Measurements from ENCODE around the gene MPRIP.
A peak's percentile ranks its signal among the peaks of the same experiment; 100 is the strongest.

Gene MPRIP

DNA sequence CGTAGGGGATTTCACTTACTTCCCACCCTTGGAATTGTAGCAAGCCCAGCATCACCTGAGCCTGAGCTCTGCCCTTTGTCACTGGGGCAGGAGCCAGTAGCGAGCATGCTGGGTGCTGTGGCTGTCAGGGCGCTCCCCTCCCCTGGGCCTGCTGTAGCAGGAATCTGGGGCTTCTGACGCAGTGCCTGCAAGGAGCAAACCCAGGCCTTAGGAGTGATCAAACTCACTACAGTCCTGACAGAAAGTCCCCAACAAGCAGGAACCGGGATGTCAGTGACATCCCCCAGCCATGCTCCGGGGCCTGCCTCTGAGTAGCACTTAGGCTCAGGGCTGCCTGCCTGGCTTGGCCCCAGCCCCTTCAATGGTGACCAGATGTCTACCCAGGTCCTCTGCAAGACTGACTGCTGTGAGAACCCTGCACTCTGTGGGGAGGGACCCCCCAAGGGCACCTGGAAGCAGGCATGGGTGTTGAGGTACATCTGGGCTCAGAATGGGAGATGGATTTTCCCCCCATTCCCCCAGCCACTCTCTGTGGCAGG is 140.4 kb downstream of the MPRIP start:
- TF ChIP-seq, protein P1, sequence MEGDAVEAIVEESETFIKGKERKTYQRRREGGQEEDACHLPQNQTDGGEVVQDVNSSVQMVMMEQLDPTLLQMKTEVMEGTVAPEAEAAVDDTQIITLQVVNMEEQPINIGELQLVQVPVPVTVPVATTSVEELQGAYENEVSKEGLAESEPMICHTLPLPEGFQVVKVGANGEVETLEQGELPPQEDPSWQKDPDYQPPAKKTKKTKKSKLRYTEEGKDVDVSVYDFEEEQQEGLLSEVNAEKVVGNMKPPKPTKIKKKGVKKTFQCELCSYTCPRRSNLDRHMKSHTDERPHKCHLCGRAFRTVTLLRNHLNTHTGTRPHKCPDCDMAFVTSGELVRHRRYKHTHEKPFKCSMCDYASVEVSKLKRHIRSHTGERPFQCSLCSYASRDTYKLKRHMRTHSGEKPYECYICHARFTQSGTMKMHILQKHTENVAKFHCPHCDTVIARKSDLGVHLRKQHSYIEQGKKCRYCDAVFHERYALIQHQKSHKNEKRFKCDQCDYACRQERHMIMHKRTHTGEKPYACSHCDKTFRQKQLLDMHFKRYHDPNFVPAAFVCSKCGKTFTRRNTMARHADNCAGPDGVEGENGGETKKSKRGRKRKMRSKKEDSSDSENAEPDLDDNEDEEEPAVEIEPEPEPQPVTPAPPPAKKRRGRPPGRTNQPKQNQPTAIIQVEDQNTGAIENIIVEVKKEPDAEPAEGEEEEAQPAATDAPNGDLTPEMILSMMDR (conservative IDR thresholded peaks at IDR 0.05): no peak
- peak overlapping the region; percentile 63 for H3K27ac ChIP-seq

DNA sequence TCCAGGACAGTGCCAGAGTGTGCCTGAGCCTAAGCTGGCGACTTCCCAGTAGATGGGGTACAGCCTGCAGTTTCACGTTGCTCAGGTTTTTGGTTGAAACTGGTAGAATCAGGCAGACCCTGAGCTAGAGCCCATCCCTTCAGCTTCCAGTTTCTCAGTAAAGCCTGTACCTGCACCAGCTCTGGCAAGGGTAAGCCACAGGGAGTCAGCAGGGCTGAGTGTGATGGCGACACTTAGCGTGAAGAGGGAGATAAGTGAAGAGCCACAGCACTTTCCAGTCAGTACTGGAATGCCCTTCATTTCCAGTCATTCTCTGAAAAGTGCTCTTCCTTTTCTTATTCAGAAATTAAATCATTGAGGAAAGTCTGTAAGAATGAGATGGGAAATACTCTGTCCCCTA is 141.5 kb downstream of the MPRIP start:
- no peak overlapping the region for H3K27ac ChIP-seq
- TF ChIP-seq, protein P1 (conservative IDR thresholded peaks at IDR 0.05): no peak

DNA sequence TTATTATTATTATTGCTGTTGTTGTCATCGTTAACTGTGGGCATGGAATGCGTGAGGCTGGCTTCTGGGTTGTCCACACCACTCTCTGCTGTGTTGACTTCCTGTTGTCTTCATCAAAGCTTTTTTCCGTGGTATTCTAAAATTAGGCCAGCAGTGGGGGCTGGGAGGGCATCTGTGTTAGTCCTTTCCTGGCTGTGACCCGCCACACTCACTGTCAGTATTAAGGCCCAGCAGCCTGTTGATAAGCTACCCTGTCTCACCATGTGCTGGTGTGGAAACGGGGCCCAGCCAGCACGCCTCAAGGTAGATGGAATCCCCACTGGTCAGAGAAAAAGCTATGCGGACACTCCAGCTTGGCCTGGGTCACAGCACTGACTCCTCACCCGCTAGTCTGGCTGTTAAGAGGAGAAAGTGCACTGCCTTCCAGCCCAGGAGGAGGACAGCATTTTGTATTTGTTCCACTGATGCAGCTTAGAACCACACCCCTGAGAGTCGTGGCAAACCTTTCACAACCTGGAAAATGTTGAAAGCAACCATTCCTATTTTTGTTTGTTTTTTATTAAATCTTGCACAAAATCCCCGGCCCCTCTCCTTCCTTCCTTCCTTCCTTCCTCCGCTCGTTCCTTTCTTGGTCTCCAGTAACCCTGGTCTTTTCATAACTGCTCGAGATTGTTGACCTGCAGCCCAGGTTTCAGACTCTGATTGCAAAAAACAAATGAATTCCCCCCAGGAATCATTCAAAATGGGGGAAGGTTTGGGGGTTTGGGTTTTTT is 142.9 kb downstream of the MPRIP start:
- peak overlapping the region; percentile 31; the same call in 1 of the 2 replicates for H3K27ac ChIP-seq

DNA sequence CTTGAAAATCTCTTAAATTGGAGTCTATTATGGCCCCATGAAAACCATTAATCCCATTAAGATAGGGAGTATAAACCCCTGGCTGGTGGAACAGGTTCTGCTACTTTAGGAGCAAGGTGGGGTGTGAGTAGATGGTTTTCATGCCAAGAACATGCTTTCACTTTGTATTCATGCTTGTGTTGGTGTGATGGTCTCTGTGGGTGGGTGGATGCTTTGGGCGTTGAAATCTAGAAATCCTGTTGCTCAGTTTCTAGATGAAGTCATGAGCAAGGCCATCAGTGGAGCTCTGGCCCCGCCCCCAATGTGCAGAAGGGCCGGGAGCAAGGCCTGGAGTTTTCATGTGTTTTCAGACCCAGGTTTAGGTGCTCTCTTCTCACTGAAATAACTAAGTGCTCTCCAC is 143.8 kb downstream of the MPRIP start:
- TF ChIP-seq, protein P1 (conservative IDR thresholded peaks at IDR 0.05): no peak
- peak overlapping the region; percentile 31 for H3K27ac ChIP-seq

DNA sequence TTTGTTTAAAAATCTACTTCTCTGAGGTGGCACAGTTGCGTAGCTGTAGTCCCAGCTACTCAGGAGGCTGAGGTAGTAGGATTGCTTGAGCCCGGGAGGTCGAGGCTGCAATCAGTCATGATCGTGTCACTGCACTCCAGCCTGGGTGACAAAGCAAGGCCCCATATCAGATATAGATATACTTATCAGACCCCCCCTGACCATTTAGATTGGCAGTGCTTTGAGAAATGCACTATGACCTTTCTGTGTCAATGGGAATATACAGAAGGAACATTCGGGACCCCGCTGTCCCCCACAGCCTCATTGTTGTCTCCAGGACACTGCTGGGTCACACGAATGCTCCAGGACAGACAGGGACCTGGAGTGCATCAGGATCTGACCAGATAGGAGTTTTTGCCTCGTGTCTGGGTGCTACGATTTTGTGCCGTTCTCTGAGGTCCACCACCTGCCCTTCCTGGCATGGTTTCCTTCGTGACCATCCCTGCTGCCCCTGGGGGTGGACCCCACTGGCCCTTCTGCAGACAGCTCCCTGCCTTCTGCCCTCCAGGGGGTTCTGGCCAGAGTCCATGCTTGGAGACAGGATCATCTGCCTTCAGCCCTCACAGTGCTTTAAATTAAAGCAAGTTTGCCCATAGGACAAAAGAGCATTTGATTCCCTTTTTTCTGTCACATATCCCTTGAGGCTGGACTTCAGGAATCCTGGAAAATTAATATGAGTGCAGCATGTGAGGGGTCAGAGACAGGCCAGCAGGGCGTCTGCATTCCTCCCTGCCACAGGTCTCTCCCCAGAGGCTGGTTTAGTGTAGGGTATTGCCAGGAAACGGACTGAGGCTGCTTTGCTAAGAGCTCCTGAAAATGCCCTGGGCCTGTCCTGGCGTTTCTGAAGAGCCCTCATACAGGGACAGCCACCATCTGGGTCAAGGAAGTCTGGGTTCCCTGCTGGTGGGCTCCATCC is 144.6 kb downstream of the MPRIP start:
- TF ChIP-seq, protein P1 (conservative IDR thresholded peaks at IDR 0.05): no peak
- H3K27ac ChIP-seq: peak overlapping the region; percentile 31; the same call in 1 of the 2 replicates

DNA sequence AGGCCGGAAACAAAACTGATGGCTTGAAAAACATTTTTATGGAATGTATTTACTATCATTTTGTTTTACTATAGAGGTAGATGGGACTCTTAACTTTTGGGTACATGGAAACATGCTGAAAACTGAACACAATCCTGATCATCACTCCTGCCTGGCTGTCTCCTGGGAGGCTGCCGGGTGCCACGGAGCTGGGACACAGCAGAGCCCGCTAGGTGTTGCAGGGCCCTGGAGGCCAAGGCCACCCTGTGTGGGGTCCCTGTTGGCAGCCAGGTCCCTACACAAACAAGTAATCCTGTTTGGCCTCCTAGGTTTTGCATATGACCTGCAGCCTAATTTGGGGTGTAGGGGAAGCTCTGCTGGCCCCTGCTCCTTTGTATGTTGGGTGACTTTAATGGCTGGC is 146.3 kb downstream of the MPRIP start:
- TF ChIP-seq, protein P1 (conservative IDR thresholded peaks at IDR 0.05): no peak
- H3K27ac ChIP-seq: no peak overlapping the region

DNA sequence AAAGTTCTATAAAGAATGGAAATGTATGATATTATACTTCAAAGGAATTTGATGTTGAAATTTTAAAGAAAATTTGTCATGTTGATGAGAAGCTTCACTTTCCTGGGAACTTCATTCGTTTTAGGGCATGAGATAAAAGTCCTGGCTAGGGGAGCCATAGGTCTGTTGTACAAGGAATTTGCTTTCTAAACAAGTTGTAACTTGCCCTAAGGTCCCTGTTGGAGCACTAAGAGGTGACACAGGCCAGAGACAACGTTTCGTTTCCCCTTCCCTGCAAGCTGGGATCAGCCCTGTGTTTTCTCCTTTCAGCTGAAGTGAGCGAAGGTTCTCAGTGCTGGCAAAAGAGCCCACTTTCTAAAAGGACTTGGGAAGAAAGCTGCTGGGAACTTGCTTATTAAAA is 147.3 kb downstream of the MPRIP start:
- peak overlapping the region; percentile 47 for H3K27ac ChIP-seq
- TF ChIP-seq, protein P1 (conservative IDR thresholded peaks at IDR 0.05): no peak
